GM18951 (cell line): ENCODE results near the gene ANTXR2.
"Not testable (repeated sequence)": the region's sequence is repeated elsewhere in the genome, so short reads cannot be mapped to it uniquely, and the experiment has no call there.

Source experiments
- POLR2A ChIP-seq: IDR thresholded peaks from 4 replicates; pipeline ENCODE4 v1.6.1; 2011; ENCODE audit warnings: mild to moderate bottlenecking; ENCODE audit not compliant: insufficient read length, insufficient read depth; ENCODE audit errors: extremely low read depth
- in situ Hi-C: fragments of 300-500 bp; cut with MboI; formaldehyde crosslinking; loops from one replicate; pipeline ENCODE4 v1.12.0; 2022; ENCODE audit warnings: low sequenced_read_pairs, mixed read lengths, inconsistent platforms; ENCODE audit not compliant: unreplicated experiment

The ANTXR2 gene

GRCh38 chr4:79998201-79998600 lies 74.8 kb downstream of the ANTXR2 start:
- TF ChIP-seq POLR2A = no peak
- in situ Hi-C loops = no loop called here

GRCh38 chr4:79996851-79997250 lies 76.2 kb downstream of the ANTXR2 start:
- no peak for TF ChIP-seq POLR2A
- in situ Hi-C loops = no loop called here

GRCh38 chr4:79993476-79993875 lies 79.6 kb downstream of the ANTXR2 start:
- in situ Hi-C loops = no loop called here
- no peak for TF ChIP-seq POLR2A

- in situ Hi-C loops = no loop called here
- no peak for TF ChIP-seq POLR2A
Observed at GRCh38 chr4:79991601-79992000, 81.4 kb downstream of the ANTXR2 start.

- in situ Hi-C loops = not testable (repeated sequence)
Observed at GRCh38 chr4:79991100-79991499, 81.9 kb downstream of the ANTXR2 start.

- TF ChIP-seq POLR2A = no peak
- in situ Hi-C loops = no loop called here
Observed at GRCh38 chr4:79987401-79987800, 85.6 kb downstream of the ANTXR2 start.

- no peak for TF ChIP-seq POLR2A
- in situ Hi-C loops = no loop called here
Observed at GRCh38 chr4:79983431-79983830, 89.6 kb downstream of the ANTXR2 start.

- in situ Hi-C loops = no loop called here
- TF ChIP-seq POLR2A = no peak
Observed at GRCh38 chr4:79982601-79983322, 90.3 kb downstream of the ANTXR2 start.

- in situ Hi-C loops = no loop called here
- TF ChIP-seq POLR2A = no peak
Observed at GRCh38 chr4:79980448-79980847, 92.6 kb downstream of the ANTXR2 start.

- in situ Hi-C loops = no loop called here
- TF ChIP-seq POLR2A = no peak
Observed at GRCh38 chr4:79979785-79980437, 93.1 kb downstream of the ANTXR2 start.

GRCh38 chr4:79977131-79977840 lies 95.7 kb downstream of the ANTXR2 start:
- in situ Hi-C loops = no loop called here
- TF ChIP-seq POLR2A = no peak

GRCh38 chr4:79964400-79965211 lies 108.4 kb downstream of the ANTXR2 start:
- in situ Hi-C loops = no loop called here
- no peak for TF ChIP-seq POLR2A

GRCh38 chr4:79964020-79964399 lies 109.0 kb downstream of the ANTXR2 start:
- in situ Hi-C loops = no loop called here
- TF ChIP-seq POLR2A = no peak
